Mesothelial cell of epicardium (in vitro differentiated cells): ENCODE data around the gene SPAG17. TPM values are rescaled to one million over a fixed set of nuclear protein-coding genes. Genes with fewer than 3 reads are reported as not detected.
A peak's percentile ranks its signal among the peaks of the same experiment; 100 is the strongest.

Experiments used
- DNase-seq, 2 experiments: peaks; one replicate each; pipeline ENCODE4 v3.0.0; 2021; ENCODE audit warnings: low spot score in 2 of 2; ENCODE audit not compliant: unreplicated experiment in 2 of 2
- H3K27ac Mint-ChIP-seq: 2 replicates; pipeline ENCODE4 v1.8.0; 2021; ENCODE audit warnings: mixed read lengths
- H3K27me3 Mint-ChIP-seq: 2 replicates; pipeline ENCODE4 v1.8.0; 2021; ENCODE audit warnings: low read depth, mixed read lengths
- H3K36me3 Mint-ChIP-seq: 2 replicates; pipeline ENCODE4 v1.8.0; 2021; ENCODE audit warnings: mixed read lengths
- H3K4me1 Mint-ChIP-seq: 2 replicates; pipeline ENCODE4 v1.8.0; 2021; ENCODE audit warnings: mixed read lengths
- H3K4me3 Mint-ChIP-seq: 2 replicates; pipeline ENCODE4 v1.8.0; 2021; ENCODE audit warnings: mild to moderate bottlenecking, moderate library complexity, mixed read lengths
- H3K9me3 Mint-ChIP-seq: 2 replicates; pipeline ENCODE4 v1.8.0; 2021; ENCODE audit warnings: mixed read lengths
- CTCF ChIP-seq: fragments of 200-600 bp; sonication (generic); IDR thresholded peaks from one replicate; pipeline ENCODE4 v1.5.0; 2021; ENCODE audit warnings: antibody characterized with exemption; ENCODE audit not compliant: unreplicated experiment
- total RNA-seq: library from RNA; stranded (reverse); gene quantifications from 3 replicates; pipeline ENCODE4 v1.2.1, GENCODE V29; 2021

SPAG17 gene
- total RNA-seq, 1 donor from 2014 or later: 2.7 TPM

- Mint-ChIP-seq H3K36me3 (no peaks in the 10 kb centered on the region), H3K27me3 (peaks cover 1% of the 10 kb centered on the region), H3K9me3 (no peaks in the 10 kb centered on the region), H3K4me1 (no peaks in the 10 kb centered on the region), H3K27ac (no peak overlapping the region), H3K4me3 (no peak overlapping the region)
- no peak for TF ChIP-seq CTCF
- no peak for DNase-seq
Observed at GRCh38 chr1:118154220-118154619, 30.8 kb downstream of the SPAG17 start.

- Mint-ChIP-seq H3K36me3 (no peaks in the 10 kb centered on the region), H3K27me3 (peaks cover 1% of the 10 kb centered on the region), H3K9me3 (no peaks in the 10 kb centered on the region), H3K4me3 (no peak overlapping the region), H3K27ac (no peak overlapping the region), H3K4me1 (no peaks in the 10 kb centered on the region)
- peak; percentile 90 for TF ChIP-seq CTCF
- peak; percentile 43 to 67 for DNase-seq
Observed at GRCh38 chr1:118151312-118151937, 33.6 kb downstream of the SPAG17 start.

- Mint-ChIP-seq H3K27me3 (peaks cover 1% of the 10 kb centered on the region), H3K4me3 (no peak overlapping the region), H3K27ac (no peak overlapping the region), H3K9me3 (no peaks in the 10 kb centered on the region), H3K4me1 (peaks cover 2% of the 10 kb centered on the region), H3K36me3 (no peaks in the 10 kb centered on the region)
- no peak for TF ChIP-seq CTCF
- no peak for DNase-seq
Observed at GRCh38 chr1:118149799-118150198, 35.2 kb downstream of the SPAG17 start.

GRCh38 chr1:118148034-118148433 lies 37.0 kb downstream of the SPAG17 start:
- H3K36me3 Mint-ChIP-seq: no peaks in the 10 kb centered on the region
- DNase-seq: no peak
- no peaks in the 10 kb centered on the region for H3K27me3 Mint-ChIP-seq
- no peak overlapping the region for H3K27ac Mint-ChIP-seq
- no peak overlapping the region for H3K4me3 Mint-ChIP-seq
- no peak for TF ChIP-seq CTCF
- no peaks in the 10 kb centered on the region for H3K9me3 Mint-ChIP-seq
- peaks cover 4% of the 10 kb centered on the region for H3K4me1 Mint-ChIP-seq

- Mint-ChIP-seq H3K27me3 (no peaks in the 10 kb centered on the region), H3K4me1 (peaks cover 4% of the 10 kb centered on the region), H3K36me3 (no peaks in the 10 kb centered on the region), H3K4me3 (no peak overlapping the region), H3K27ac (no peak overlapping the region), H3K9me3 (no peaks in the 10 kb centered on the region)
- no peak for TF ChIP-seq CTCF
- no peak for DNase-seq
Observed at GRCh38 chr1:118147522-118147921, 37.5 kb downstream of the SPAG17 start.

- DNase-seq: no peak
- H3K4me1 Mint-ChIP-seq: peaks cover 4% of the 10 kb centered on the region
- no peak for TF ChIP-seq CTCF
- no peak overlapping the region for H3K4me3 Mint-ChIP-seq
- H3K27ac Mint-ChIP-seq: no peak overlapping the region
- no peaks in the 10 kb centered on the region for H3K36me3 Mint-ChIP-seq
- no peaks in the 10 kb centered on the region for H3K27me3 Mint-ChIP-seq
- no peaks in the 10 kb centered on the region for H3K9me3 Mint-ChIP-seq
Observed at GRCh38 chr1:118145721-118146120, 39.3 kb downstream of the SPAG17 start.
